Activated T-helper 1 cell treated with Interleukin-2 at 50 U/mL for 16 hours (primary cell): ENCODE measurements around the gene MAPKAP1.

Source experiments
- DNase-seq: peaks from one replicate; pipeline ENCODE4 v3.0.0-alpha.2; 2020; ENCODE audit warnings: low read depth

The MAPKAP1 gene

GRCh38 chr9:125706651-125707471 is at the start of gene MAPKAP1:
TSS of gene MAPKAP1 (minus strand) at chr9:125707208. CDS start at chr9:125672574, 34,634 bp downstream.
- DNase-seq = peak; percentile 88

GRCh38 chr9:125756518-125756917 is 49.5 kb upstream of the MAPKAP1 start:
- DNase-seq = no peak

GRCh38 chr9:125755340-125755739 is 48.3 kb upstream of the MAPKAP1 start:
- no peak for DNase-seq

- DNase-seq = no peak
These were observed 47.1 kb upstream of the MAPKAP1 start for GRCh38 chr9:125754096-125754495.

GRCh38 chr9:125752070-125752628 is 45.1 kb upstream of the MAPKAP1 start:
- DNase-seq = no peak

- DNase-seq = no peak
These were observed 43.6 kb upstream of the MAPKAP1 start for GRCh38 chr9:125750627-125751011.

GRCh38 chr9:125749951-125750626 is 43.1 kb upstream of the MAPKAP1 start:
- no peak for DNase-seq

- DNase-seq = no peak
These were observed 42.4 kb upstream of the MAPKAP1 start for GRCh38 chr9:125749287-125749935.

GRCh38 chr9:125748446-125749099 is 41.6 kb upstream of the MAPKAP1 start:
- DNase-seq = no peak

- peak; percentile 10 for DNase-seq
These were observed 40.9 kb upstream of the MAPKAP1 start for GRCh38 chr9:125747765-125748445.

- peak; percentile 48 for DNase-seq
These were observed 40.2 kb upstream of the MAPKAP1 start, which contains the start of gene PBX3 for GRCh38 chr9:125747053-125747764. TSS of gene PBX3 (plus strand) at chr9:125747373.

GRCh38 chr9:125746774-125747052 is 39.7 kb upstream of the MAPKAP1 start:
- no peak for DNase-seq

- peak; percentile 88 for DNase-seq
These were observed 39.2 kb upstream of the MAPKAP1 start for GRCh38 chr9:125746017-125746773.

- DNase-seq = no peak
These were observed 38.6 kb upstream of the MAPKAP1 start for GRCh38 chr9:125745682-125746016.

GRCh38 chr9:125745018-125745417 is 38.0 kb upstream of the MAPKAP1 start:
- DNase-seq = no peak

GRCh38 chr9:125744616-125745015 is 37.6 kb upstream of the MAPKAP1 start:
- DNase-seq = no peak

- no peak for DNase-seq
These were observed 36.8 kb upstream of the MAPKAP1 start for GRCh38 chr9:125743682-125744428.

GRCh38 chr9:125742657-125743056 is 35.6 kb upstream of the MAPKAP1 start:
- DNase-seq = no peak

GRCh38 chr9:125739436-125739835 is 32.4 kb upstream of the MAPKAP1 start:
- DNase-seq = no peak

- DNase-seq = no peak
These were observed 25.6 kb upstream of the MAPKAP1 start for GRCh38 chr9:125732562-125732961.
